HG03378 (cell line): ENCODE data around the gene WBP11.
A peak's percentile ranks its signal among the peaks of the same experiment; 100 is the strongest.

Source experiments
- ATAC-seq: cut with Tn5 transposase; IDR thresholded peaks from one replicate; pipeline ENCODE4 v1.9.1; 2021; ENCODE audit warnings: mild to moderate bottlenecking, moderate library complexity; ENCODE audit not compliant: unreplicated experiment

WBP11 gene

DNA sequence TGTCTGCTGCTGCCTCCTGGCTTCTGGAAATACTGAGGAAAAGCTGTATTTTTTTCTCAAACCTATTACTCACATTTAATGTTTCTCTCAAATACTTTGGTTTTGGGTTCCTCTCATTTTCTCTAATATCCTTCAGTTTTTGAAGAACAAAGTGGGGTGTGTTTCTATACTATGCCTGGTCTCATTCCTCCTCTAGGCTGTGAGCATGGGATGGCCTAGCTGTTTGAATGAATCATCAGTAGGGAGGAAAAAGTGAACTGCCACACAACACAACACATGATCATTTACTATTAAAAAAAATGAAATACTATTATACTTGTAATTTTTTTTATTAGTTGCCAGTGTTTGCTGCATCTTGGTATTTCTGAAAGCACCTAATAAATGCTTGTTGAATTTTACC, 22.0 kb upstream of the WBP11 start:
- no peak for ATAC-seq

GRCh38 chr12:14824012-14824634, 20.8 kb upstream of the WBP11 start:
- no peak for ATAC-seq

GRCh38 chr12:14814014-14814413, 10.7 kb upstream of the WBP11 start, which contains the start of gene SMCO3:
TSS of gene SMCO3 (minus strand) at chr12:14814182. CDS start at chr12:14806680, 7,502 bp downstream.
- ATAC-seq: no peak

- no peak for ATAC-seq
Measured at GRCh38 chr12:14811486-14811885, 8.2 kb upstream of the WBP11 start.

DNA sequence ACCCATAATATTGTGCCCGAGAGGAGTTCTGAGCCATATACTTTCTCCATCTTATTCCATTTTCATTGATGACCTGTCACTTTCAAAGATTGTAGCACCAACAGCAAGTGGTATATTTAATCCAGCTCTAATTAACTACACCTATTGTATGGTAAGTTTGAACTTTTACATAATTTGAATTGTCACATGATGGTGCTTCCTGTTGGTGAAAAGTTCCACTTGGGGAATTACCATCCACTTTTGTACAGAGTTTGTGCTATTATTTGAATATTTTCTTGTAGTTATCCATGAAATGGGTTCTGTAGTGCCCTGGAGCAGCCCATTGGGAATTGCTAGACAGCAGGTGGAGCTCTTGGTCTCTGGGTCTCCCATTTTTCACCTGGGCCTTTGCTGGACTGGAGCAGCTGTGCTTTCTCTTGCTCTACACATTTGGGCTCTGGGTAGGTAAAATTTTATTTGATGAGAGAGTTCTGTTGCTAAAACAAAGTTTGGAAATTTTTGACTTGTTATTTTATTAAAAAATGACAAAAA, 7.7 kb upstream of the WBP11 start:
- ATAC-seq: no peak

DNA sequence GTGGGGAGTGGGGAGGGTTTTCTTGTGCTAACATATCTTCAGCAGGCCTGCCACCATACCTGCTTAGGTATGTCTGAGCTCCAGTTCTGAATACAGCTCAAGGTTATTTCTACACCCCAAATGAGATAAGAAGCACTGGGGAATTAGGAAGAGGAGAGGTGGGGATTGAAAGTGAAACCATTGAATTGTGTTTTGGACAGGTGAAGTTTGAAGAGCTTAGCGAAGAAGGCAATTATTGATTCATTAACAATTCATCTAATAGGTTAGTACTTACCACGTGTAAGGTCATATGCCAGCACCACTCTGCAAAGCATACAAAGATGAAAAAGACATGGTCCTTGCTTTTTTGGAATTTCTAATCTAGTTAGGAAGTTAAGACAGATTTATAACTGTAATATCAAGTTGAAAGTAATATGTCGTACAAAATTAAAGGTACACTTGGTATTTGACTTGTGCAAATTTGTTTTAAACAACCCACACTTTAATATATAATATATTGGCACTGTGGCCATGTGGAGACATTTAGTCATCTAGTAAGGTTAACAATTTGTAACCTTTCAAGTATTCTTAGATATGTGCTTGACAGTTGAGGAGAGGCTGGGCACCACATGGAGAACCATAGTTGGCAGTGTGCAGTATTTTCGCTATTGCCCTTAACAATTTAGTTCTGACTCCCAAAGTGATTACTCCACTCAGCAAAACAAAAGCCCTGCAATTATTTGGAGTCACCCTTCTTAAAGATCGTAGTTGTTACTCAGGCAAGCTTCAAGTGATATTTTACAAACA, 7.1 kb upstream of the WBP11 start:
- no peak for ATAC-seq

DNA sequence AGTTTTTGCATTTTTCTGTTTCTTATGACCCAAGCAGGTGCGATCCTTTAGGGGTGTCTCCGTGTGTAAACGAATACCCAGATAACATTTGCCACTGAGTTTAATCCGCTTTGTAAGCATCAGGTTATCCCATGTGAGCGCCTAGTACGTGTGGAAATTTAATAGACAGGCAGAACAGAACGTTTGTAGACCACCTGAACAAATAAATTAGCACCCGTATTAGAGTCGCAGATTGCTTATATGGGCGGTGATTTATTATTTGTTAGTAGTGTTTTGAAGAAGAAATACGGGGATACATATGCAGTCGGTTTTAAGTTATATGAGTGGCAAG, 517 bp upstream of the WBP11 start:
- ATAC-seq: peak; percentile 20

DNA sequence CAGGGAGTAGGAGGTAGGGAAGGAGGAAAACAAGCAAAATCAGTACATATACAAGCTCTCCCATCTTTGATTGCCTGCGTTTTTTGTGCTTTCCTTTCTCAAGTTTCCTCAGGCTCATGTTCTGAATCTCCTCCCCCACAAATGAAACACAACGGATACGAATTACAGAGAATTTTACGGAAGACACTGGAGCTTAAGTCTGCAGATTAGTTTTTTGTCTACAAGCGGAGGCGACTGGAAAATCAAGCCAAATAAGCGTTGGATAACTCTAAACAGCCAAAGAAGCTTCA, 612 bp downstream of the WBP11 start:
- no peak for ATAC-seq

DNA sequence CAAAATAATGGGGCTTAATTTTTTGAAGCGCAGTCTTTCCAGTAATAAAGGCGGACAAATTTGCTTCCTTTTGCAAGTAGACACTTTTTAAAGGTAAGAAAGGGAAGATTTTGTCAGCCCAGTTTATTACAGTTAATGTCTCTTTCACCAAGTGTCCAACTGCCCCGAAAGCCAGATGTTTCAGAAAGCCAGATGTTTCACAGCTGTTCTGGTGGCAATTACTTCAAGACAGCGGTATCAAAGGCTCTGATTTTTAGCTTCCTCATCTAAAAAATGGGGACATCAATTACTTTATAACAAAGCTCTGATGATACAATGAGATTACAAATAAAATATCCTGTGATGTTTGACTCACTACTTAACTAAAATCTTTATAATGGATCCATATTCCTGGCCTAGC, 1.0 kb downstream of the WBP11 start:
- no peak for ATAC-seq

GRCh38 chr12:14795028-14795448, 8.2 kb downstream of the WBP11 start:
- peak; percentile 47 for ATAC-seq

DNA sequence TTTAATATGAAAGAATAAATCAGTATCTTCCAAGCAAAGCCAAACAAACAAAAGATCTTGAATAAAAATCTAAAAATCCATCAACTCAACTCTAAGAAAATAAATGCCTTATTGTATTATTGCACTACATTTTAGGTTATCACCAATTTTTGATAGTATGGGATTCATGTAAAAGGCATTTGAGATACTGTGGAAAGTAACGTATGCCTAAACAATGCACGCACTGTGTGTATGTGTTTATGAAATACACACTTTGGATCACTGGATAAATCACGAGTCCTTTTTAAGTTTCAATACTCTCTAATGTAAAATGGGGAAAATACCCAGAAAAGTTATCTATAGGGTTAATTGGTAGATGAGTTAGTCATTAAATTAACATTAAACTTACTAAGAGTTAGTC, 17.7 kb downstream of the WBP11 start:
- no peak for ATAC-seq

DNA sequence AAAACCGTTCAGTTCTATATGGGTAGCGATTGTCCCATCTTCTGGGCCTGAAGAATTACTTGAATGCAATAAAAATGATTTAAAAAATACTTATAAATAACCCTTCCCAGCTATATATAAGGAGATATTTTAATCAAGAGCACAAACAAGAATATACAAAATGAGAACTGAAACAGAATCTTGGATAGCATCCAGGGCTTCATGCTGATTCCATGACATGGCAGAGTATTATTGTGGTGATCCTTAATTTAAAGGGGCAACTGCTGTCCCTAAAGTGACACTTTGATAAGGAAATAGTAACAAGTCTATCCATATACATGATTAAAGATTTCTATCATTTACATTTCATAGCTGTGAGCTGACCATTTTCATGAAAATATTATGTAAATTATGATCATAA, 18.8 kb downstream of the WBP11 start:
- ATAC-seq: no peak

- peak; percentile 44 for ATAC-seq
Measured at GRCh38 chr12:14782756-14783155, 20.5 kb downstream of the WBP11 start.

DNA sequence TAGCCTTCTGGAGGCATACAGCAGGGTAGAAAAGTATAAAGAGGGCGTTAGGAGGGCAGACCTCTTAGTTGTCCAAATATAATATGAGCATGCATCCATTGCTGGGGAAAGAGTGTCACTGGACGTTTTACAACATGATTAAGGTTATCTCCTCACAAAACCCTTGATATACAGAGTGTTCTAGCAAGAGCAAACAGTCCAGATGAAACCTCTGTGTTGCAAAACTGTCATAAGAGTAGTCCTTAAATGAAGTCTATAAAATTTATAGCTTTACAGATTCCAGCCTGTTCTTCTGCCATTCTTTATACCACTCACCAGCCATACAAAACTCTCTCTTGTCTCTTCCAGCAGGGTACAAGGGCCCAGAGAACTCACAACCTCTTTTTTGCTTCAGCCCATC, 21.7 kb downstream of the WBP11 start:
- no peak for ATAC-seq

DNA sequence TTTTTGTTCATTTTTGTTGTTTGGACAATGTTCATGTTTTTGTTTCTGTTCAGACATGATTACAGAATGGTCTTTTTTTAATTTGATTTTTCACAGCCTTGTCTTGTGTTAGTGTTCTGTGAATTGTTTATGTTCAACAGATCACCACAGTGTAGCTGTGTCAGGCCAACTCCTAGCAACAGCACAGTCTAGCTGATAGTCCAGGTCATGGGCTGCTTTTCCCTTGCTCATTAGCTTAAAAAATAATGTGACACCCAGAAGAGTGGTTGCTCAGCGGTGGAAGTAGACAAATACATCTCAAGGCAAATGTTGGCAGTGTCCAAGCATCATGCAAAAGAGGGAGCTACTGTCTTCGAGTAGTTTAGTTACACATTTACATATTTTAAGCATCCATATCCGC, 22.4 kb downstream of the WBP11 start:
- ATAC-seq: no peak

DNA sequence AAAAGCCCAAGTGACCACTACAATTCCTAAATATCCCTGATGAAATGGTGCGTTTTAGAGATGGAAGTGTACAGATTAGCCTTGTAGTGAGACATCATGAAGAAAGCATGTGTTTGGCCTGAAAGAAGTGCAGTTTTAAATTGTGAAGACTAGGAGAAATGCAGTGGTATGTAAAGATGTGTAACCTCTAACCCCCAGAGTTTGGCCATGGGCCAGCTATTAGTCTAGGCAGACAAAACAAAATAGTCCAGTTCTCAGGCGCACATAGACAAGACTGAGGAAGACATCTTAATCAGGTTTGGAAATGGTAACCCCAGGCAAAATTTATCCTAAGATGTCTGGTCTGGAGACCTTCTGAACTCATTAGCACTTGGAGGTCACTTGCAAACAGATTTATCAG, 23.4 kb downstream of the WBP11 start:
- ATAC-seq: no peak

- ATAC-seq: no peak
Measured at GRCh38 chr12:14777271-14777670, 26.0 kb downstream of the WBP11 start.

DNA sequence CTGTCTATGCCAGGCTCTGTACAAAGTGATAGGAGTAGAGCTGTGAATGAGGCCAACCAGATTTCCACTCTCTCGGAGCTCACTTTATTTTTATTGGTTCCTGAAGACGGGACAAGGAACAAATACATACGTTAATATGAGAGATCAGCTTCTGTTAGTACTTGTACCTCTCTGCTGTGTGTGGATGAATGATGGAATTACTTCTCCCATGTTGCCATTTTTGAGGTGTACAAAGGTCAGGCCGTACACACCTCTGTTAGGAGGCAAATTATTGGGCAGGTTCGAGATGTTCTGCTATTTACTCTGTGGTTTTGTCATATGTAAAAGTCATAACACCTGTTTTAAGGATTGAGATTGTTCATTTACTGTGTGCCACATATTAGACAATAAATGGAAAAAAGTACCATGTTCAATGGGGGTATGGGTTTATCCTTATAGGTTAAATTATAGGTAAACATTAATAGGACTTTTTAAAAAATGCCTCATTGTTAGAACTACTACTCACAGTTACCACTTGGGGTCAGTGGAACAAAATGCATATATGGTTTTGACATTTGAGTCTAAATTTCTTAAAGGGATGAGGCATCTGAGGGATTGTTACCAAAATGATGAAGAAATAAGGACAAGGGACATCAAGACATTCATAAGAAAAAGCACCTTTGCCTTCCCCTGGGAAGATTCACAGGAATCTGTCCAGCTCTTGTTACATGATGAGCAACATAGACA, 26.9 kb downstream of the WBP11 start:
- no peak for ATAC-seq

GRCh38 chr12:14775636-14775980, 27.7 kb downstream of the WBP11 start:
- ATAC-seq: no peak

DNA sequence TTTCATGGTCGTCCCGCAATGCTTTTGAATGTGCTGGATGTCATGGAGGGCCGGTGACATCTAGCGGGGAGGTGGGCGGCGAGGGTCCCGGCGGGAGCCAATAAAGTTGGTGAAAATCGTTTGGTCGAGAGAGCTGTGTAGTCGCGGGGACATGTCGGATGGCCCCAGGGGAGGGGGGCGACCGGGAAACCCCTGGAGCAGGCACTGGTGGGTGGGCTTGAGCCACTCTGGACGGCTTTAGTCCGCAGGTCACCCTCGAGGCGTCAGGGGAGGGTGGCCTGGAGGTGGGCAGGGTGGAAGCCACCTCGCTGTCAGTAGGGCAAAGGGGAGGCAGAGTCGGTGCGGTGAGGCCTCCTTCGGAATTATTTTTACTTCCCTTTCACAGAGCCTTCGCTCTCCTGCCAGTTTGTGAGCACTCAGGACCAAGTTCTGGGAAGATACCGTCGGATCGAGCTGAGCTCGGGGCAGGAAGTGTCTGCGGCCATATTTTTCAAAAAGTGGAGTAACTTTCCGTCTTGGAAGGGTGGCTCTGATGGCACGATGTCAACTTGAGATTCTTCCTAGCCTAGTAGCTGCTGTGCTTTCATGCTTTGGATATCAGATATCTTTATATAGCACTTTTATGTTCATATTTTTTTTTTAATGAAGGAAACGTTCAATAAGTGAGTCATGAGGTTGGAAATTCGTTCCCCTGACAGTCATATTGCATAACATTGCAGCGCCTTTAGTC, 28.2 kb downstream of the WBP11 start:
- ATAC-seq: no peak

DNA sequence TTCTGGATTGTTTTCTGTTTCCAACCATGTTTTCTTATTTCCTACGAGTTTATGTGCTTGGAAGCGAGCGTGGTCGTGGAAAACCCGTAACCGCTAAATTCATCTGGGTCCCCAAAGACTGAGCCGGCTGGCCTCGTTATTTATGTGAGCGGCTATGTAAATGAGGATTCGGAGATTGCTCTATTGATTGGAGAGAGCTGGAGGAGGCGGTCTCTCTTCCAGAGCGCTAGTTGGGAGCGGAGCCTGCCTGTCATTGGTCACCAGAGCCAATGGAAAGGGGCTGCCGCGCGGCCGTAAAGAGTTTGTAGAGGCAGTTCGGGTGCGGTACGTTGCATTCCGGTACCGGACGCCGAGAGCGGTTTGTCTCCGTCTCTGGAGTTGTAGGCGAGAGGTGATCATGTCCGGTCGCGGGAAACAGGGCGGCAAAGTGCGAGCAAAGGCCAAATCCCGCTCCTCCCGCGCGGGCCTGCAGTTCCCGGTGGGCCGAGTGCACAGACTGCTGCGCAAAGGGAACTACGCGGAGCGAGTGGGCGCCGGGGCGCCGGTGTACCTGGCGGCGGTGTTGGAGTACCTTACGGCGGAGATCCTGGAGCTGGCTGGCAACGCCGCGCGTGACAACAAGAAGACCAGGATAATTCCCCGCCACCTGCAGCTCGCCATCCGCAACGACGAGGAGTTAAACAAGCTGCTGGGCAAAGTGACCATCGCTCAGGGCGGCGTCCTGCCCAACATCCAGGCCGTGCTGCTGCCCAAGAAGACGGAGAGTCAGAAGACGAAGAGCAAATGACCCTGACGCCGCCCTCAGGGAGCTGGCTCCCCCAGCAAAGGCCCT, 29.0 kb downstream of the WBP11 start:
- peak; percentile 65 for ATAC-seq
